ENCODE data around the gene LIG3.
"Not testable (repeated sequence)": the region's sequence is repeated elsewhere in the genome, so short reads cannot be mapped to it uniquely, and the experiment has no call there.

Gene LIG3

DNA sequence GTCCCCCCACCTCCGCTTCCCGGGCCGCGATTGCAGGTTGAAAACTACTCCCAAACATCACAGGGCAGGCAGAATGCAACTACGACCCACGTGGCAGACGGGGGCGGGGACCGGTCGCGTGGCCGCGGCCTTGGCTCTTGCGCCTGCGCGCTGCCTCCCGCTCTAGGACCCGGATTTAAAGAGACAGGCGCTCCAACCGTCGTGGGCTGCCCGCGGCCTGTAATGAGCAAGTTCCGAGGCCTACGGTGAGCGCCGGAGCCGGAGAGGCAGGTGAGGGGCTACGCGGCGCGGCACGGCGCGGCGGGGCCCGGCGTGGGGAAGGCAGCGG is at the start of gene LIG3:
Gene LIG3, plus strand, starts transcription at position 160 of the 328 bp plus-strand sequence. CDS start 2,494 bp downstream, outside the sequence.
- peak; percentile 95 for DNase-seq (ENCODE audit: low spot score)
- in situ Hi-C loops (cut with MboI; ENCODE audit: low pct_unique_long_range_greater_than_20kb, low sequenced_read_pairs, unreplicated experiment): no loop called here
- no peak for TF ChIP-seq CTCF (IDR thresholded peaks at IDR 0.05; ENCODE audit: extremely low read depth, insufficient read depth, missing control alignments)

- DNase-seq (ENCODE audit: low spot score); in situ Hi-C loops (cut with MboI; ENCODE audit: low pct_unique_long_range_greater_than_20kb, low sequenced_read_pairs, unreplicated experiment): not testable (repeated sequence)
Observed at GRCh38 chr17:34950780-34951179, 29.5 kb upstream of the LIG3 start.

- in situ Hi-C loops (cut with MboI; ENCODE audit: low pct_unique_long_range_greater_than_20kb, low sequenced_read_pairs, unreplicated experiment): no loop called here
- no peak for TF ChIP-seq CTCF (IDR thresholded peaks at IDR 0.05; ENCODE audit: extremely low read depth, insufficient read depth, missing control alignments)
- no peak for DNase-seq (ENCODE audit: low spot score)
Observed at GRCh38 chr17:34958438-34958837, 21.9 kb upstream of the LIG3 start.

DNA sequence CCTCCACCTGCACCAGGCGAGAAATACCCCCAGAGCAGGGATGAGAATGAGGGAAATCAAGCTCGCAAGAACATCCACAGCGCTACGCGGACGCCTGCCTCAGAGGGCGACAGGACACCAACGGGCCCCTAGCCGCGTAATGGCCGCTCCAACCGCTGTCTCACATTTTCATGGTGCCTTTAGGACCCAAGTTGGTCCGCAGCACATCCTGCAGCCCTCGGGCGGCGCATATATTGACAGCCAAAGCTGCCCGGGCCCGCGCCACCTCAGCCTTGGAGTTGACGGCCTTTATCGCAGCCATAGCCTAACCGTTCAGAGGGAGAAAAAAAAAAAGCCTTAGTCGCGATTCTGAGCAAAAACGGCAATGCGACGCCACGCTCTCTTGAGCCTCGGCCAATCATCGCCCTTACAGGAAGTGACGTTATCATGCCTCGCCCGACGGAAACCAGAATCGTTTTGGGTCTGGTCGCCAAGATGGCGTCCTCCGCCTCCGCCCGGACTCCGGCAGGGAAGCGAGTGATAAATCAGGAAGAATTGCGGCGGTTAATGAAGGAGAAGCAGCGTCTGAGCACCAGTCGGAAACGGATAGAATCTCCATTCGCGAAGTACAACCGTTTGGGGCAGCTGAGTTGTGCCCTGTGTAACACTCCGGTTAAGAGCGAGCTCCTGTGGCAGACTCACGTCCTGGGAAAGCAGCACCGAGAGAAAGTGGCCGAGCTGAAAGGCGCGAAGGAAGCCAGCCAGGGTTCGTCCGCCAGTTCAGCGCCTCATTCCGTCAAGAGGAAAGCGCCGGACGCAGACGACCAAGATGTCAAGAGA is 19.0 kb upstream of the LIG3 start, which contains the start of the genes CCT6B and ZNF830:
Gene CCT6B, minus strand, starts transcription at position 368 of the 819 bp plus-strand sequence. Its CDS starts 67 bp downstream, at position 301.
Gene ZNF830, plus strand, starts transcription at position 448 of the 819 bp plus-strand sequence. Its CDS starts 27 bp downstream, at position 475.
- in situ Hi-C loops (cut with MboI; ENCODE audit: low pct_unique_long_range_greater_than_20kb, low sequenced_read_pairs, unreplicated experiment): no loop called here
- peak; percentile 91 for DNase-seq (ENCODE audit: low spot score)
- TF ChIP-seq CTCF (IDR thresholded peaks at IDR 0.05; ENCODE audit: extremely low read depth, insufficient read depth, missing control alignments): no peak

DNA sequence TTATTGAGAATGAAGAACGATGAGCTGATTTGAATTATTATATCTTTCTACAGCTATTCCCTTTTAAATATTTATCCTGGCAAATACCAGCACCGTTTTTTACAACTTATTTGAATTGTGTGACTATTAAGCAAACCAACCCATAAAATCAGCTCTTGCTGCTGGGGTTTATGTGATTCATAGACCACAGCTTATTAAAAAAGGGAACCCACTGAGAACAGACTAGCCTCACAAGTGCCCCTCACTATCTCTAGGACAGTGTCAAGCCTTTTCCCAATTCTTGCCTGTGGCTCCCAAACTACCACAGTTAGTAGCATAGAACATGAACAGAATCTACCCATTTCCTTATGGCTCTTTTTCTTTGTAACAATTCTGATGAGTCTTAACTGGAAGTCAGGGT is 6.1 kb upstream of the LIG3 start:
- in situ Hi-C loops (cut with MboI; ENCODE audit: low pct_unique_long_range_greater_than_20kb, low sequenced_read_pairs, unreplicated experiment): no loop called here
- no peak for DNase-seq (ENCODE audit: low spot score)
- TF ChIP-seq CTCF (IDR thresholded peaks at IDR 0.05; ENCODE audit: extremely low read depth, insufficient read depth, missing control alignments): no peak

DNA sequence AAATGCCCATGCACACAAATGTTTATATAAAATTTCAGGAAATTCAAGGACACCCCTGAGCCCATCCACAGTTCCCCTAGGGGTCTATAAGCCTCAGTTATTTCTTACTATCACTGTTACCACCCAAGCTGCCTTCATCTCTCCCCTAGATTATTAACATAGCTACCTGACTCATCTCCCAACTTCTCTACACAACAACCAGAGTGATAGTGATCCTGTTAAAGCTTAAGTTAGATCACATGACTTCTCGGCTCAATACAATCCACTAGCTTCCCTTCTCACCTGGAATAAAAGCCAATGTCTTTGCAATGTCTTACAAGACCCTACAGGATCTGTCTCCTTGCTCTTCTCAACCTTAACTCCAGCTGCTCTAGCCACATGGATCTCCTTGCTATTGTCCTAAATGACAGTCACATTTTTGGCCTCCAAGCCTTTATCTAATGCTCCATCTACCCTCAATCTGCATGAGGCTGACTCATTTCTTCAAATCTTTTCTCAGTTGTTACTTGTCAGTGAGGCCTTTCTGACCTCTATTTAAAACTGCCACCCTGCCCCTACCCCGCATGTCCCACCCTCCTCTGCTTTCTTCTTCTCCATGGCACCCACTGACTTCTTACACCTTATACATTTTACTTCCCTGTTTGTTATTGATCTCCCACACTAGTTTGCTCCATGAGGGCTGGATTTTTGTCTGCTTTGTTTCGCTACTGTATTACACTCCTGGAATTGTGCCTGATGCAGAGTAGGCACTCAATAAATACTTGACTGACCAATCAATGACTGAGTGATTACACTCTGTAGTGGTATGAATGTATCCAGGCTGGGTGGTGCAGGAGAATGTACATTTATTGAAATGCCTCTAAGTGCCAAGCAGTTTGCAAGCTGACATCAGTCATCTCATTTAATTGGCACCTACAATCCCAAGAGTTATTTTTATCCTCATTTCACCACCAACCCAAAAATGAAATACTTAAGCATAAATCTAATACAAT is 5.2 kb upstream of the LIG3 start:
- no peak for DNase-seq (ENCODE audit: low spot score)
- in situ Hi-C loops (cut with MboI; ENCODE audit: low pct_unique_long_range_greater_than_20kb, low sequenced_read_pairs, unreplicated experiment): no loop called here
- TF ChIP-seq CTCF (IDR thresholded peaks at IDR 0.05; ENCODE audit: extremely low read depth, insufficient read depth, missing control alignments): no peak

Data from GM13977 (cell line).